ENCODE measurements around the gene LCOR. TPM values are rescaled to one million over a fixed set of nuclear protein-coding genes. Genes with fewer than 3 reads are reported as not detected.

The LCOR gene
- total RNA-seq, 1 donor from 2014 or later, result 29.4 TPM

DNA sequence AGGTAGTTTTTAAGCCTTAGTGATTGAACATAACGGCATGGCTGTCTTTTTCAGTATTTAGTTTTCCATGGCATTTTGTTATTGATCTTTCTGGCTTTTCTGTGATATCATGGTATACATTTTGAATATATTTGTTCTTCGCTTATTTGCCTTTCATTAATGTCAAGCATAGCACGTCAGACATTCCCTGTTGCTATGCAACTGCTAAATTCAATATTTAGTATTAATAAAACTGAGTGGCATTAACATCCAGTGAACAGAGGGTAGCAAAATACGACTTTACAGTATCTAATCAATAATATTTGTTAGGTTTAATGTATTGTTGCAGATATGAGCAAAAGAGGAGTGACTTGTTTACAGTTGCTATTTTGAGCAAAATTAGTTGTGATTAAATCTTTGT lies 72.5 kb downstream of the LCOR start:
- H3K27me3 Mint-ChIP-seq (ENCODE audit: low read depth), result no peaks in the 10 kb centered on the region
- no peak overlapping the region for H3K27ac Mint-ChIP-seq (ENCODE audit: unreplicated experiment)
- H3K9me3 Mint-ChIP-seq (ENCODE audit: low read depth), result peaks cover 2% of the 10 kb centered on the region
- peaks cover 35% of the 10 kb centered on the region for H3K4me1 Mint-ChIP-seq (ENCODE audit: low read depth)
- H3K36me3 Mint-ChIP-seq (ENCODE audit: low read depth), result peaks cover 11% of the 10 kb centered on the region
- no peak for DNase-seq (ENCODE audit: low spot score)
- TF ChIP-seq, protein P1, sequence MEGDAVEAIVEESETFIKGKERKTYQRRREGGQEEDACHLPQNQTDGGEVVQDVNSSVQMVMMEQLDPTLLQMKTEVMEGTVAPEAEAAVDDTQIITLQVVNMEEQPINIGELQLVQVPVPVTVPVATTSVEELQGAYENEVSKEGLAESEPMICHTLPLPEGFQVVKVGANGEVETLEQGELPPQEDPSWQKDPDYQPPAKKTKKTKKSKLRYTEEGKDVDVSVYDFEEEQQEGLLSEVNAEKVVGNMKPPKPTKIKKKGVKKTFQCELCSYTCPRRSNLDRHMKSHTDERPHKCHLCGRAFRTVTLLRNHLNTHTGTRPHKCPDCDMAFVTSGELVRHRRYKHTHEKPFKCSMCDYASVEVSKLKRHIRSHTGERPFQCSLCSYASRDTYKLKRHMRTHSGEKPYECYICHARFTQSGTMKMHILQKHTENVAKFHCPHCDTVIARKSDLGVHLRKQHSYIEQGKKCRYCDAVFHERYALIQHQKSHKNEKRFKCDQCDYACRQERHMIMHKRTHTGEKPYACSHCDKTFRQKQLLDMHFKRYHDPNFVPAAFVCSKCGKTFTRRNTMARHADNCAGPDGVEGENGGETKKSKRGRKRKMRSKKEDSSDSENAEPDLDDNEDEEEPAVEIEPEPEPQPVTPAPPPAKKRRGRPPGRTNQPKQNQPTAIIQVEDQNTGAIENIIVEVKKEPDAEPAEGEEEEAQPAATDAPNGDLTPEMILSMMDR (IDR thresholded peaks at IDR 0.05), result no peak
- no peak overlapping the region for H3K4me3 Mint-ChIP-seq (ENCODE audit: unreplicated experiment)

GRCh38 chr10:96906864-96907263 lies 74.8 kb downstream of the LCOR start:
- TF ChIP-seq, protein P1 (IDR thresholded peaks at IDR 0.05), result no peak
- H3K36me3 Mint-ChIP-seq (ENCODE audit: low read depth), result peaks cover 11% of the 10 kb centered on the region
- H3K27ac Mint-ChIP-seq (ENCODE audit: unreplicated experiment), result peak overlapping the region; percentile 50
- H3K4me3 Mint-ChIP-seq (ENCODE audit: unreplicated experiment), result no peak overlapping the region
- H3K4me1 Mint-ChIP-seq (ENCODE audit: low read depth), result peaks cover 46% of the 10 kb centered on the region
- no peaks in the 10 kb centered on the region for H3K27me3 Mint-ChIP-seq (ENCODE audit: low read depth)
- DNase-seq (ENCODE audit: low spot score), result no peak
- H3K9me3 Mint-ChIP-seq (ENCODE audit: low read depth), result peaks cover 2% of the 10 kb centered on the region

GRCh38 chr10:96910488-96911395 lies 78.6 kb downstream of the LCOR start:
- DNase-seq (ENCODE audit: low spot score), result no peak
- peaks cover 45% of the 10 kb centered on the region for H3K4me1 Mint-ChIP-seq (ENCODE audit: low read depth)
- H3K9me3 Mint-ChIP-seq (ENCODE audit: low read depth), result no peaks in the 10 kb centered on the region
- TF ChIP-seq, protein P1 (IDR thresholded peaks at IDR 0.05), result peak; percentile 80
- no peak overlapping the region for H3K27ac Mint-ChIP-seq (ENCODE audit: unreplicated experiment)
- peaks cover 13% of the 10 kb centered on the region for H3K36me3 Mint-ChIP-seq (ENCODE audit: low read depth)
- H3K4me3 Mint-ChIP-seq (ENCODE audit: unreplicated experiment), result no peak overlapping the region
- no peaks in the 10 kb centered on the region for H3K27me3 Mint-ChIP-seq (ENCODE audit: low read depth)

GRCh38 chr10:96912405-96912804 lies 80.3 kb downstream of the LCOR start:
- no peak overlapping the region for H3K4me3 Mint-ChIP-seq (ENCODE audit: unreplicated experiment)
- H3K27me3 Mint-ChIP-seq (ENCODE audit: low read depth), result no peaks in the 10 kb centered on the region
- H3K36me3 Mint-ChIP-seq (ENCODE audit: low read depth), result peaks cover 16% of the 10 kb centered on the region
- DNase-seq (ENCODE audit: low spot score), result no peak
- TF ChIP-seq, protein P1 (IDR thresholded peaks at IDR 0.05), result no peak
- H3K27ac Mint-ChIP-seq (ENCODE audit: unreplicated experiment), result no peak overlapping the region
- peaks cover 32% of the 10 kb centered on the region for H3K4me1 Mint-ChIP-seq (ENCODE audit: low read depth)
- H3K9me3 Mint-ChIP-seq (ENCODE audit: low read depth), result no peaks in the 10 kb centered on the region

DNA sequence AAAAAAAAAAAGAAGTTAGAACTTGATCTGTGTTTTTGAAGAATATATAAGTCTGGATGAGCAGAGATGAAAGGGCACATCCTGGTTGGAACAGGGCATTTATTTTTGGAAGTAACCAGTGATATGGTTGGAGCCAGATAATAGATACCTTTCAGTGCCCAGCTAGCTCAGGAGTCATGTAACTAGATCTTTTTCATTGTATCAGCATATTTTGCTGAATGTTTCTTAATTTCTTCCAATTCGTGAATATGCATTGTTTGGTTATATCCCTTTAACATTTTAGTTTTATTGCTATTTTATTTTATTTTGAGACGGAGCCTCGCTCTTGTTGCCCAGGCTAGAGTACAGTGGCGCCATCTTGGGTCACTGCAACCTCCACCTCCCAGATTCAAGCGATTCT lies 81.8 kb downstream of the LCOR start:
- TF ChIP-seq, protein P1 (IDR thresholded peaks at IDR 0.05), result no peak
- H3K4me1 Mint-ChIP-seq (ENCODE audit: low read depth), result peaks cover 25% of the 10 kb centered on the region
- no peak for DNase-seq (ENCODE audit: low spot score)
- peaks cover 16% of the 10 kb centered on the region for H3K36me3 Mint-ChIP-seq (ENCODE audit: low read depth)
- no peak overlapping the region for H3K27ac Mint-ChIP-seq (ENCODE audit: unreplicated experiment)
- H3K9me3 Mint-ChIP-seq (ENCODE audit: low read depth), result no peaks in the 10 kb centered on the region
- no peaks in the 10 kb centered on the region for H3K27me3 Mint-ChIP-seq (ENCODE audit: low read depth)
- H3K4me3 Mint-ChIP-seq (ENCODE audit: unreplicated experiment), result no peak overlapping the region
